ENCODE results near the gene C4BPB.

C4BPB gene

GRCh38 chr1:207131163-207131562, 42.5 kb downstream of the C4BPB start:
- H3K4me1 Mint-ChIP-seq: no peaks in the 10 kb centered on the region
- H3K4me3 Mint-ChIP-seq: no peak overlapping the region
- no peak for ATAC-seq
- H3K36me3 Mint-ChIP-seq: no peaks in the 10 kb centered on the region
- H3K27ac Mint-ChIP-seq: no peak overlapping the region
- peaks cover 21% of the 10 kb centered on the region for H3K9me3 Mint-ChIP-seq
- DNase-seq (ENCODE audit: low spot score in 2 of 2): no peak

- ATAC-seq (no peak), DNase-seq (ENCODE audit: low spot score in 2 of 2) (no peak)
- H3K4me1 Mint-ChIP-seq: no peaks in the 10 kb centered on the region
- H3K36me3 Mint-ChIP-seq: no peaks in the 10 kb centered on the region
- H3K4me3 Mint-ChIP-seq: no peak overlapping the region
- H3K27ac Mint-ChIP-seq: no peak overlapping the region
- H3K9me3 Mint-ChIP-seq: peaks cover 7% of the 10 kb centered on the region
These were observed 45.9 kb downstream of the C4BPB start for GRCh38 chr1:207134581-207134980.

GRCh38 chr1:207139616-207140015, 51.0 kb downstream of the C4BPB start:
- Mint-ChIP-seq H3K36me3 (no peaks in the 10 kb centered on the region), H3K4me3 (no peak overlapping the region), H3K27ac (no peak overlapping the region), H3K9me3 (no peaks in the 10 kb centered on the region), H3K4me1 (no peaks in the 10 kb centered on the region)
- ATAC-seq (no peak), DNase-seq (ENCODE audit: low spot score in 2 of 2) (no peak)

- ATAC-seq (no peak), DNase-seq (ENCODE audit: low spot score in 2 of 2) (no peak)
- Mint-ChIP-seq H3K4me1 (no peaks in the 10 kb centered on the region), H3K9me3 (no peaks in the 10 kb centered on the region), H3K4me3 (no peak overlapping the region), H3K36me3 (no peaks in the 10 kb centered on the region), H3K27ac (no peak overlapping the region)
These were observed 51.9 kb downstream of the C4BPB start for GRCh38 chr1:207140536-207140935.

GRCh38 chr1:207145401-207146058, 56.9 kb downstream of the C4BPB start:
- DNase-seq (ENCODE audit: low spot score in 2 of 2) (no peak), ATAC-seq (no peak)
- Mint-ChIP-seq H3K4me1 (no peaks in the 10 kb centered on the region), H3K9me3 (peaks cover 2% of the 10 kb centered on the region), H3K4me3 (no peak overlapping the region), H3K36me3 (no peaks in the 10 kb centered on the region), H3K27ac (no peak overlapping the region)

Data from stimulated activated effector memory CD8-positive, alpha-beta T cell treated with anti-CD3 and anti-CD28 coated beads, Interleukin-12 subunit alpha, Interleukin-12 subunit beta, amount 100 ng/mL, for 72 hours (primary cell).